ENCODE results near the gene TEX101.

- TF ChIP-seq EZH2 (IDR thresholded peaks at IDR 0.05): no peak
- TF ChIP-seq POLR2AphosphoS5 (IDR thresholded peaks at IDR 0.05; ENCODE audit: borderline replicate concordance, low read depth, low read length): no peak
These were observed 6.6 kb upstream of the TEX101 start for GRCh38 chr19:43408043-43408442.

Data from SK-N-MC (cell line).